Psoas muscle (tissue), 8 donors: ENCODE measurements around the gene USP13. TPM values are rescaled to one million over a fixed set of nuclear protein-coding genes. Genes with fewer than 3 reads are reported as not detected.
A peak's percentile ranks its signal among the peaks of the same experiment; 100 is the strongest.

Experiments
- ATAC-seq, 4 donors: fragments of 200-7000 bp; cut with Tn5 transposase; one replicate each; pipeline ENCODE4 v1.9.1; 2020; ENCODE audit warnings: moderate library complexity in 3 of 4, mild to moderate bottlenecking in 2 of 4
- DNase-seq, 2 donors: peaks; one replicate each; pipeline ENCODE4 v3.0.0-alpha.2; 2020
- H3K27ac ChIP-seq: fragments of 200-600 bp; one replicate; pipeline ENCODE4 v1.8.0; 2022
- H3K27me3 ChIP-seq, 3 donors: fragments of 200-600 bp in 1 of 3; one replicate each; pipeline versions ENCODE4 v1.6.1 to v1.8.0; 2013 to 2022; ENCODE audit warnings: low read length in 2 of 3, mild to moderate bottlenecking in 2 of 3, moderate library complexity in 1 of 3; ENCODE audit not compliant: insufficient read depth in 3 of 3
- H3K36me3 ChIP-seq, 2 donors: fragments of 200-600 bp in 1 of 2; one replicate each; pipeline versions ENCODE4 v1.6.1 to v1.8.0; 2013 to 2022; ENCODE audit warnings: low read depth in 1 of 2, mild to moderate bottlenecking in 1 of 2, moderate library complexity in 1 of 2; ENCODE audit not compliant: insufficient read depth in 1 of 2
- H3K4me1 ChIP-seq: fragments of 200-600 bp; one replicate; pipeline ENCODE4 v1.8.0; 2022
- H3K4me3 ChIP-seq: fragments of 200-600 bp; one replicate; pipeline ENCODE4 v1.8.0; 2022; ENCODE audit warnings: mild to moderate bottlenecking
- H3K9me3 ChIP-seq: fragments of 200-600 bp; one replicate; pipeline ENCODE4 v1.8.0; 2022
- WGBS, 3 donors: extraction: QIAGEN DNeasy Blood & Tissue Kit; methylation state at CpG; one replicate each; pipeline versions ENCODE4 v1.1.6 to v1.1.7; 2013; 5-methylcytosine and 5-hydroxymethylcytosine counted together
- intact Hi-C, 2 donors: fragments of 100-400 bp; cut with DNase I; formaldehyde crosslinking; loops; one replicate each; pipeline versions ENCODE4 v1.11.0 to v1.14.2; 2022
- polyA plus RNA-seq, 3 donors: library from polyadenylated mRNA; stranded (reverse); fragments of 200-250 nt; gene quantifications; one replicate each; pipeline ENCODE4 v1.2.3, GENCODE V29; 2013
- total RNA-seq, 4 donors: library from RNA; stranded (reverse); fragmentation: NEBNext Ultra II Directional in 2 of 4; extraction: Animal tissue kit (Norgen Biotek cat#: 25700) in 2 of 4; gene quantifications; one replicate each; pipeline versions ENCODE4 v1.2.1 to v1.2.4, GENCODE V29; 2021 to 2023
- TF ChIP-seq, protein P1 (sequence below): fragments of 200-600 bp; IDR thresholded peaks from one replicate; pipeline ENCODE4 v1.8.0; 2022; ENCODE audit warnings: antibody characterized with exemption
- donor health status: healthy with polysubstance abuse.
- donor health status: DM: no; HTN: no; CAD: no; lungs with moderate emphysema.
- donor health status: Bipolar disorder and iron deficiency.
- donor health status: healthy.
- donor health status: DM: yes; HTN: yes; CAD: no.
- donor health status: DM: no; HTN: no; CAD: no.
- donor health status: DM: no; HTN: no; CAD: no.
- donor health status: DM: yes; HTN: yes; CAD: no.

USP13 gene
- total and polyA plus RNA-seq, 7 donors: 16.1 to 324 (median 175) TPM

DNA sequence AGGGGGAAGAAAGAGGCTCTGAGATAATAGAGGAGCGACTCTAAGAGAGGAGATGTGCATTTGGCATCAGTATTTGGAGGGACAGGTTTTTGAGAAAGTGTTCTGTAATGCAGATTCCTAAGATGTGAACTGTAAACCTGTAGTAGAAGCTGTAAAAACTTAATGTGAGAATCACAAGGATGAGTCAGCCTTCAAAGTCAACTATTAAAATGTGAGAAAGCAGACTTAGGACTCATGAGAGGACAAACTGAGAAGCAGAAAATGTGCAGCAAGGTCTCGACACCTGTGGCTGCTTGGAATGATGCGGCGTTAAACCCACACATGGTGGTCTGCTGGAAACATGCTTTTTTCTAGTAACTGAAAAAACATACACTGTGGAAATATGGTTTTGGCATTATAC is 36.0 kb downstream of the USP13 start:
- H3K4me1 ChIP-seq: no peaks in the 10 kb centered on the region
- ATAC-seq: no peak
- H3K27me3 ChIP-seq: no peaks in the 10 kb centered on the region
- H3K4me3 ChIP-seq: no peak overlapping the region
- H3K27ac ChIP-seq: peak overlapping the region; percentile 4
- no peak for DNase-seq
- no peaks in the 10 kb centered on the region for H3K9me3 ChIP-seq
- intact Hi-C loops: no loop called here
- H3K36me3 ChIP-seq: peaks cover 7 to 62% of the 10 kb centered on the region in 2 donors
- TF ChIP-seq, protein P1, sequence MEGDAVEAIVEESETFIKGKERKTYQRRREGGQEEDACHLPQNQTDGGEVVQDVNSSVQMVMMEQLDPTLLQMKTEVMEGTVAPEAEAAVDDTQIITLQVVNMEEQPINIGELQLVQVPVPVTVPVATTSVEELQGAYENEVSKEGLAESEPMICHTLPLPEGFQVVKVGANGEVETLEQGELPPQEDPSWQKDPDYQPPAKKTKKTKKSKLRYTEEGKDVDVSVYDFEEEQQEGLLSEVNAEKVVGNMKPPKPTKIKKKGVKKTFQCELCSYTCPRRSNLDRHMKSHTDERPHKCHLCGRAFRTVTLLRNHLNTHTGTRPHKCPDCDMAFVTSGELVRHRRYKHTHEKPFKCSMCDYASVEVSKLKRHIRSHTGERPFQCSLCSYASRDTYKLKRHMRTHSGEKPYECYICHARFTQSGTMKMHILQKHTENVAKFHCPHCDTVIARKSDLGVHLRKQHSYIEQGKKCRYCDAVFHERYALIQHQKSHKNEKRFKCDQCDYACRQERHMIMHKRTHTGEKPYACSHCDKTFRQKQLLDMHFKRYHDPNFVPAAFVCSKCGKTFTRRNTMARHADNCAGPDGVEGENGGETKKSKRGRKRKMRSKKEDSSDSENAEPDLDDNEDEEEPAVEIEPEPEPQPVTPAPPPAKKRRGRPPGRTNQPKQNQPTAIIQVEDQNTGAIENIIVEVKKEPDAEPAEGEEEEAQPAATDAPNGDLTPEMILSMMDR: no peak
- WGBS, 3 donors: 92 to 97% (median 93%) methylated on average over 4 of the region's 4 CpGs

DNA sequence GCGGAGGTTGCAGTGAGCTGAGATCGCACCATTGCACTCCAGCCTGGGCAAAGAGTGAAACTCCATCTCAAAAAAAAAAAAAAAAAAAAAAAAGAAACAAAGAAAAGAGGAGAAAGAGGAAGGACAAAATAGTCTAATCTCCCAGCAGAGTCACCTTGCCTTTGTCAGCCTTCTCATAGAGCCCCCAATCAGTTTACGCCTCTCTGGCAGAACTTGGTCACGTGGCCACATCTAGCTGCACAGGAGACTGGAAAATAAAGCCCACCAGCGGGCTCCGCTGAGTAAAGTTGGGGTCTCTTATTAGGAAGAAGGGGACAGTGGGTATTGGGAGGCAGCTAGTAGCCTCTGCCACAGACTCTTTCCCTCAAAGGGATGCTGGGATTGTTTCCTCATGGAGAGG is 41.9 kb downstream of the USP13 start:
- H3K27me3 ChIP-seq: no peaks in the 10 kb centered on the region
- peak overlapping the region; percentile 56 for H3K27ac ChIP-seq
- intact Hi-C loops: no loop called here
- H3K36me3 ChIP-seq: peaks cover 0 to 24% of the 10 kb centered on the region in 2 donors
- no peak overlapping the region for H3K4me3 ChIP-seq
- no peak for DNase-seq
- no peak for ATAC-seq
- TF ChIP-seq, protein P1: no peak
- H3K4me1 ChIP-seq: peaks cover 39% of the 10 kb centered on the region
- 86 to 99% (median 90%) methylated on average over 5 to 6 of the region's 6 CpGs for WGBS, 3 donors
- no peaks in the 10 kb centered on the region for H3K9me3 ChIP-seq

DNA sequence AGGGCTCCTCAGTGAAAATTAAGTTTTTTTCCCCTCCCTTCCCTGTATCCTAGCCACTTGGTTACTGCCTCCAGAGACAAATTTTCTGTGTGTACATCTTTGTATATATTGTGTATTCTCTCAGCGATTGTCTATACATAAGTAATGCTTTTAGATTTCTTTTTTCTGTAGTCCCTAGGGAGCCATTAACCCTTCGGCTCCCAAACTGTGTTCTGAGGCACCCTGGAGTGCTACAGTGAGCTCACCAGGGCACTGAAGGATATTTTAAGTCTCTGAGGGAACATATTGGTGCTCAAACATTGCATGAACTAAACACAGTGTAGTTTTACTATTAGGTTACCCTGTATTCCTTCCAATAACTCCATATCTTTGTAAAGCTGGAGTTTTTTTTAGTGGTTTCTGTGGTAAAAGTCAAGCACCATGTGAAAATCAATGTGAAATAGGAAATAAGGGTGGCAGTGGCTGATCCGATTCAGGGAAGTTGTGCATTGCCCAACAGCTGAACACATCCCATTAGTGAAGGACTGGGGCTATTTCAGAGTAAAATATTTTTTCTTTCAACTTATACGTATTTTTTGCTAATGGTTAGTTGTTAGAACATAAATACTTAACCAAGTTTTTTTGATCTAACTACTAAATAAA is 43.0 kb downstream of the USP13 start:
- ATAC-seq: peak in 3 of 4 donors; percentile 15 to 42 (median 37)
- H3K4me1 ChIP-seq: peaks cover 42% of the 10 kb centered on the region
- intact Hi-C loops: no loop called here
- H3K9me3 ChIP-seq: no peaks in the 10 kb centered on the region
- WGBS, 3 donors: 78 to 84% (median 78%) methylated on average over 4 of the region's 4 CpGs
- DNase-seq: no peak
- peak overlapping the region; percentile 56 for H3K27ac ChIP-seq
- H3K4me3 ChIP-seq: no peak overlapping the region
- no peaks in the 10 kb centered on the region for H3K27me3 ChIP-seq
- peaks cover 0 to 15% of the 10 kb centered on the region in 2 donors for H3K36me3 ChIP-seq
- TF ChIP-seq, protein P1: no peak

DNA sequence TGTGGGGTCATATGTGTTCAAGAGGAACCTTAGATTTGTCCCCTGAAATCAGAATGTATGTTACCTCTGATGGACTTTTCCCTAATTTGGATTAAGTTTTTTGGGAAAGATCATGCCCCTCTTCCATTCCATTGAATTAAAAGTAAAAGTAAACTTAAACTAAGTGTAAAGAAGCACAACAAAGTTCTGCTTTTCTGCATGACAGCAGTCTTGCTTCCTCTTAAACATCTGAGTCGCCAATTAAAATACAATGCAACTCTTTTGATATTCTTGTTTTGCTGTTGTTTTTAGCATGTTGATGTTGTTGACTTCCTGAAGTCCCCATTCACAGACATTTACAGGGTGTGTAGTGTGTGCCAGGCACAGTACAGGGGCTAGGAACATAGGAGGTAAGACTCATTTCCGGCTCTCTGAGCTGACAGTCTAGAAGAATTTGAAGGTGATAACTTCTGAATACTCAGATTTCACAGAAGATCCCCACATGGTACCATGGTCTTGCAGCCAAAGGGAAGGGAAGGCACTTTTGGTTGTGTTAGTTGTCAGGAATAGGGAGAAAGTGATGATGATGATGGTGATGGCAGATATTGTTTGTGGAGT is 45.0 kb downstream of the USP13 start:
- WGBS, 3 donors: 49 to 75% (median 60%) methylated on average over 2 of the region's 2 CpGs
- intact Hi-C loops: no loop called here
- Histone ChIP-seq H3K4me3 (no peak overlapping the region), H3K27ac (peak overlapping the region; percentile 56), H3K9me3 (no peaks in the 10 kb centered on the region), H3K36me3 (peaks cover 0 to 3% of the 10 kb centered on the region in 2 donors), H3K27me3 (no peaks in the 10 kb centered on the region), H3K4me1 (peaks cover 49% of the 10 kb centered on the region)
- TF ChIP-seq, protein P1: no peak
- DNase-seq: no peak
- peak in 2 of 4 donors; percentile 14 to 31 for ATAC-seq
